Activated CD8-positive, alpha-beta memory T cell treated with anti-CD3 and anti-CD28 coated beads for 4 hours (primary cell): ENCODE results near the gene ENTREP3.
"Not testable (repeated sequence)": the region's sequence is repeated elsewhere in the genome, so short reads cannot be mapped to it uniquely, and the experiment has no call there.

Source experiments
- DNase-seq, 2 donors: peaks; one replicate each; pipeline ENCODE4 v3.0.0-alpha.2; 2020; ENCODE audit warnings: low read depth in 2 of 2

The ENTREP3 gene

GRCh38 chr1:155255243-155256007 is at the start of gene ENTREP3:
ENTREP3 (minus strand) TSS chr1:155255483; CDS start chr1:155254877, 606 bp downstream.
- peak in 1 of 2 donors; percentile 54 for DNase-seq

GRCh38 chr1:155304558-155305063 is 49.3 kb upstream of the ENTREP3 start:
- DNase-seq, result no peak

GRCh38 chr1:155301342-155301841 is 46.1 kb upstream of the ENTREP3 start, which contains the start of gene PKLR:
PKLR (minus strand) TSS chr1:155301438; CDS start chr1:155301395, 43 bp downstream.
- no peak for DNase-seq

- no peak for DNase-seq
Observed at GRCh38 chr1:155300553-155301329, 45.5 kb upstream of the ENTREP3 start.

GRCh38 chr1:155300024-155300423 is 44.7 kb upstream of the ENTREP3 start:
- DNase-seq, result no peak

- DNase-seq, result no peak
Observed at GRCh38 chr1:155297384-155297783, 42.1 kb upstream of the ENTREP3 start.

- no peak for DNase-seq
Observed at GRCh38 chr1:155296661-155297060, 41.4 kb upstream of the ENTREP3 start.

- DNase-seq, result no peak
Observed at GRCh38 chr1:155295942-155296267, 40.6 kb upstream of the ENTREP3 start.

- no peak for DNase-seq
Observed at GRCh38 chr1:155295183-155295941, 40.1 kb upstream of the ENTREP3 start.

GRCh38 chr1:155294520-155295182 is 39.4 kb upstream of the ENTREP3 start:
- DNase-seq, result no peak

GRCh38 chr1:155293086-155293749 is 37.9 kb upstream of the ENTREP3 start:
- DNase-seq, result no peak

GRCh38 chr1:155291006-155291405 is 35.7 kb upstream of the ENTREP3 start:
- DNase-seq, result not testable (repeated sequence)

GRCh38 chr1:155287987-155288543 is 32.8 kb upstream of the ENTREP3 start:
- DNase-seq, result no peak

- no peak for DNase-seq
Observed at GRCh38 chr1:155286544-155286943, 31.3 kb upstream of the ENTREP3 start.

GRCh38 chr1:155285631-155286044 is 30.4 kb upstream of the ENTREP3 start:
- DNase-seq, result no peak

GRCh38 chr1:155285063-155285462 is 29.8 kb upstream of the ENTREP3 start:
- DNase-seq, result no peak

- no peak for DNase-seq
Observed at GRCh38 chr1:155284476-155284875, 29.2 kb upstream of the ENTREP3 start.

GRCh38 chr1:155282488-155283091 is 27.3 kb upstream of the ENTREP3 start:
- DNase-seq, result no peak

- no peak for DNase-seq
Observed at GRCh38 chr1:155279268-155279667, 24.0 kb upstream of the ENTREP3 start.

GRCh38 chr1:155278689-155279160 is 23.4 kb upstream of the ENTREP3 start:
- no peak for DNase-seq
